ENCODE measurements around the gene EFEMP2.
"Not testable (repeated sequence)": the region's sequence is repeated elsewhere in the genome, so short reads cannot be mapped to it uniquely, and the experiment has no call there.

EFEMP2 gene

DNA sequence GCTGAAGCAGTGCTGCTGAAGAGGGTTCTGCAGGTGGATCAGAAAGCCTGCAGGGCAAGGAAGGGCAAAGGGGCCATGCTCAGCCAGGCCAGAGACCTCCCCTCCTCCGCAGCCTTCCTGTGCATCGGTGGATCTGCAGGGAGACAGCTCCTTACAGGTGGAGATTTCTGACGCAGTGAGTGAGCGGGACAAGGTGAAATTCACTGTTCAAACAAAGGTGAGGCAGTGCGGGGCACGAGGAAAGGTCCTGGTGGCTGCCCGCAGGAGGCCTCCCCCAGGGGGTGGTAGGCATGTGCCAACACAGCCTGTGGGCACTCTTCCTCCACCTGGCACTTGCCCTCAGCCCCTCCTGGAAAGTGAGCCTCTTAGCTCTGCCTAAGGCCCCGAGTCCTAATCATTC, 23.2 kb downstream of the EFEMP2 start:
- H3K27me3 ChIP-seq: no peaks in the 10 kb centered on the region
- H3K4me3 ChIP-seq: no peak overlapping the region
- H3K9me3 ChIP-seq (replicated peaks in 1 of 11): peaks cover 0 to 16% (median 0%) of the 10 kb centered on the region in 11 experiments; a peak in 9 of 22 replicates
- H3K4me1 ChIP-seq: peaks cover 0 to 15% (median under 1%) of the 10 kb centered on the region in 10 experiments; a peak in 12 of 20 replicates
- no peak for TF ChIP-seq Cebpa-rat (IDR thresholded peaks at IDR 0.05)
- H3K9ac ChIP-seq: no peak overlapping the region
- H3K4me2 ChIP-seq: no peak overlapping the region
- peaks cover 39 to 66% (median 55%) of the 10 kb centered on the region in 11 experiments for H4K20me1 ChIP-seq
- H3K36me3 ChIP-seq: peaks cover 34 to 40% (median 35%) of the 10 kb centered on the region in 11 experiments
- H3K27ac ChIP-seq: no peak overlapping the region

GRCh38 chr11:65848693-65849092, 23.9 kb downstream of the EFEMP2 start:
- not testable (repeated sequence) for H3K4me3 ChIP-seq, H3K4me2 ChIP-seq, H3K9ac ChIP-seq, H3K4me1 ChIP-seq, H3K27me3 ChIP-seq, H3K27ac ChIP-seq
- H3K36me3 ChIP-seq: peaks cover 28 to 33% (median 29%) of the 10 kb centered on the region in 11 experiments
- peaks cover 0 to 16% (median 0%) of the 10 kb centered on the region in 11 experiments; a peak in 9 of 22 replicates for H3K9me3 ChIP-seq (replicated peaks in 1 of 11)
- peaks cover 32 to 59% (median 48%) of the 10 kb centered on the region in 11 experiments for H4K20me1 ChIP-seq

GRCh38 chr11:65847746-65848145, 24.9 kb downstream of the EFEMP2 start:
- no peak overlapping the region for H3K27ac ChIP-seq
- H3K4me2 ChIP-seq: no peak overlapping the region
- H3K36me3 ChIP-seq: peaks cover 18 to 24% (median 19%) of the 10 kb centered on the region in 11 experiments
- H3K9me3 ChIP-seq (replicated peaks in 1 of 11): peaks cover 0 to 16% (median 0%) of the 10 kb centered on the region in 11 experiments; a peak in 9 of 22 replicates
- H3K4me3 ChIP-seq: no peak overlapping the region
- no peaks in the 10 kb centered on the region for H3K27me3 ChIP-seq
- TF ChIP-seq Cebpa-rat (IDR thresholded peaks at IDR 0.05): no peak
- no peaks in the 10 kb centered on the region for H3K4me1 ChIP-seq
- H4K20me1 ChIP-seq: peaks cover 23 to 50% (median 38%) of the 10 kb centered on the region in 11 experiments
- H3K9ac ChIP-seq: no peak overlapping the region

GRCh38 chr11:65844231-65844872, 28.2 kb downstream of the EFEMP2 start:
- Histone ChIP-seq H3K4me1 (no peaks in the 10 kb centered on the region), H3K27ac (no peak overlapping the region), H3K4me2 (no peak overlapping the region), H3K9ac (no peak overlapping the region), H3K9me3 (replicated peaks in 1 of 11) (no peaks in the 10 kb centered on the region), H3K4me3 (no peak overlapping the region), H4K20me1 (peaks cover 0 to 16% (median 4%) of the 10 kb centered on the region in 11 experiments; a peak in 11 of 22 replicates), H3K27me3 (no peaks in the 10 kb centered on the region), H3K36me3 (no peaks in the 10 kb centered on the region; a peak in 1 of 22 replicates)
- TF ChIP-seq Cebpa-rat (IDR thresholded peaks at IDR 0.05): no peak

DNA sequence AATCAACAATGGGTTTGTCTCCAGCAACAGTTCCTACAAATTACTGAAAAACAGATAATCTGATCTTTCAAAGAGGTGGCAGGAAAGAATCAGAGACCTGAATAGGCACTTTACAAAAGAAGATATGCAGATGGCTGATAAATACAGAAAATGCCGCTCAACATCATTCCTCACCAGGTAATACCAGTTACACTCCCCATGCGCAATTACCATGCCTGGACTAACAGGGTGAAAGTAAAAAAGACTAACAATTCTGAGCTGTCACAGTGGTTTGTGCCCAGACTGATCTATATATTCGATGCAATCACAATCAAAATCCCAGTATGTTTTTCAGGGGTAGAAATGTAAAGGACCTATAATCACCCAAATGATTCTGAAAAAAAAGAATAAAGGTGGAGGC, 28.8 kb downstream of the EFEMP2 start:
- no peak overlapping the region for H3K4me2 ChIP-seq
- no peak for TF ChIP-seq Cebpa-rat (IDR thresholded peaks at IDR 0.05)
- H3K4me3 ChIP-seq: no peak overlapping the region
- peaks cover 0 to 11% (median 0%) of the 10 kb centered on the region in 11 experiments; a peak in 6 of 22 replicates for H4K20me1 ChIP-seq
- H3K9me3 ChIP-seq (replicated peaks in 1 of 11): no peaks in the 10 kb centered on the region
- H3K9ac ChIP-seq: no peak overlapping the region
- H3K36me3 ChIP-seq: no peaks in the 10 kb centered on the region; a peak in 1 of 22 replicates
- H3K4me1 ChIP-seq: no peaks in the 10 kb centered on the region
- H3K27ac ChIP-seq: no peak overlapping the region
- H3K27me3 ChIP-seq: no peaks in the 10 kb centered on the region

DNA sequence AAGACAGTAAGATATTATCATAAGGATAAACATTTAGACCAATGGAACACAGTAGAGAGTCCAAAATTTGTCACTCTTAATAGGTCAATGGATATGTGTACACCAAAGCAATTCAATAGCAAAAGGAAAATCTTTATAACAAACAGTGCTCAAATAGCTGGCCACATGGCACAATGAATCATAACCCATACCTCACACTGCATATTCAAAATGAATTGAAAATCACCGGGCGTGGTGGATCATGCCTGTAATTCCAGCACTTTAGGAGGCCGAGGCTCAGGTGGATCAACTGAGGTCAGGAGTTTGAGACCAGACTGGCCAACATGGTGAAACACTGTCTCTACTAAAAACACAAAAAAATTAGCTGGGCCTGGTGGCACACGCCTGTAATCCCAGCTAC, 30.5 kb downstream of the EFEMP2 start:
- Histone ChIP-seq H3K4me2 (no peak overlapping the region), H3K9me3 (replicated peaks in 1 of 11) (peaks cover 0 to 6% (median 4%) of the 10 kb centered on the region in 11 experiments; a peak in 11 of 22 replicates), H3K27ac (no peak overlapping the region), H3K4me1 (no peaks in the 10 kb centered on the region), H3K4me3 (no peak overlapping the region), H3K36me3 (peaks cover 0 to 4% (median 0%) of the 10 kb centered on the region in 11 experiments; a peak in 2 of 22 replicates), H3K27me3 (no peaks in the 10 kb centered on the region), H4K20me1 (no peaks in the 10 kb centered on the region), H3K9ac (no peak overlapping the region)
- no peak for TF ChIP-seq Cebpa-rat (IDR thresholded peaks at IDR 0.05)

DNA sequence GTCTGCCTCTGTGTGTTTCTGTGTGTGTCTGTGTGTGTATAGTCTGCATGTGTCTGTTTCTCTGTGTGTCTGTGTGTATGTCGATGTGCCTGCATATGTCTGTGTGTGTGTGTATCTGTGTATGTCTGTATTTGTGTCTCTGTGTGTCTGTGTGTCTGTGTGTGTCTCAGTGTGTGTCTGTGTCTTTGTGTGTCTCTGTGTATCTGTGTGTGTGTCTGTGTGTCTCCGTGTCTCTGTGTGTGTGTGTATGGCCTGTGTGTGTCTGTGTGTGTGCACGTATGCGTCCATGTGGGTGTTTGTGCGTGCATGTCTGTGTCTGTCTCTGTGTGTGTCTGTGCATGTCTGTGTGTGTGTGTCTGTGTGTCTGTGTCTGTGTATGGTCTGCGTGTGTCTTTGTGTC, 38.4 kb downstream of the EFEMP2 start:
- H4K20me1 ChIP-seq: no peaks in the 10 kb centered on the region
- H3K4me1 ChIP-seq: peaks cover 21 to 42% (median 34%) of the 10 kb centered on the region in 10 experiments
- H3K9me3 ChIP-seq (replicated peaks in 1 of 11): peaks cover 0 to 19% (median 14%) of the 10 kb centered on the region in 11 experiments; a peak in 13 of 22 replicates
- H3K9ac ChIP-seq: peak overlapping the region; percentile 72 to 90 (median 83); a peak in 21 of 22 replicates
- peak overlapping the region; percentile 61 to 81 (median 73) for H3K4me3 ChIP-seq
- H3K27ac ChIP-seq: peak overlapping the region in 10 of 11 experiments; percentile 85 to 97 (median 88); a peak in 20 of 22 replicates
- peak overlapping the region; percentile 83 to 99 (median 92) for H3K4me2 ChIP-seq
- peaks cover 0 to 18% (median 7%) of the 10 kb centered on the region in 11 experiments; a peak in 7 of 22 replicates for H3K36me3 ChIP-seq
- TF ChIP-seq Cebpa-rat (IDR thresholded peaks at IDR 0.05): no peak
- H3K27me3 ChIP-seq: no peaks in the 10 kb centered on the region

GRCh38 chr11:65833297-65834030, 39.1 kb downstream of the EFEMP2 start, which contains the start of gene SNX32:
TSS of gene SNX32 (plus strand) at chr11:65833963. CDS start at chr11:65834066, 103 bp downstream.
- Histone ChIP-seq H3K36me3 (peaks cover 0 to 18% (median 7%) of the 10 kb centered on the region in 11 experiments; a peak in 7 of 22 replicates), H3K4me3 (peak within 1 kb of the TSS; percentile 61 to 81 (median 73)), H3K4me2 (peak within 1 kb of the TSS; percentile 83 to 99 (median 92)), H3K27me3 (no peaks in the 10 kb centered on the region), H4K20me1 (no peaks in the 10 kb centered on the region), H3K4me1 (peaks cover 24 to 42% (median 35%) of the 10 kb centered on the region in 10 experiments), H3K9me3 (replicated peaks in 1 of 11) (peaks cover 0 to 19% (median 14%) of the 10 kb centered on the region in 11 experiments; a peak in 13 of 22 replicates), H3K9ac (peak within 1 kb of the TSS; percentile 72 to 90 (median 83)), H3K27ac (peak within 1 kb of the TSS; percentile 57 to 97 (median 88); a peak in 21 of 22 replicates)
- no peak for TF ChIP-seq Cebpa-rat (IDR thresholded peaks at IDR 0.05)

DNA sequence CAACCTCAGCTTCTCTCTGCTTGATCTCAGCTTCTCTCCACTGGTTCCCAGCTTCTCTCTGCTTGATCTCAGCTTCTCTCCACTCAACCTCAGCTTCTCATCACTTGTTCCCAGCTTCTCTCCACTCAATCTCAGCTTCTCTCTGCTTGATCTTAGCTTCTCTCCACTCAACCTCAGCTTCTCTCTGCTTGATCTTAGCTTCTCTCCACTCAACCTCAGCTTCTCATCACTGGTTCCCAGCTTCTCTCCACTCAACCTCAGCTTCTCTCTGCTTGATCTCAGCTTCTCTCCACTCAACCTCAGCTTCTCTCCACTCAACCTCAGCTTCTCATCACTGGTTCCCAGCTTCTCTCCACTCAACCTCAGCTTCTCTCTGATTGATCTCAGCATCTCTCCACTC, 40.4 kb downstream of the EFEMP2 start:
- H3K4me3 ChIP-seq, H3K9ac ChIP-seq: not testable (repeated sequence)

More for the DNA sequence above, 40.4 kb downstream of the EFEMP2 start:
- Histone ChIP-seq H3K4me2 (peak overlapping the region; percentile 83 to 99 (median 92); a peak in 19 of 22 replicates), H3K9me3 (replicated peaks in 1 of 11) (peaks cover 0 to 15% (median 11%) of the 10 kb centered on the region in 11 experiments; a peak in 13 of 22 replicates), H3K36me3 (peaks cover 0 to 15% (median 7%) of the 10 kb centered on the region in 11 experiments; a peak in 7 of 22 replicates), H3K4me1 (peaks cover 30 to 43% (median 36%) of the 10 kb centered on the region in 10 experiments)
- not testable (repeated sequence) for H3K27ac ChIP-seq, H4K20me1 ChIP-seq, H3K27me3 ChIP-seq
